GM19452 (cell line): Measurements from ENCODE around the gene HEG1.
"Not testable (repeated sequence)": the region's sequence is repeated elsewhere in the genome, so short reads cannot be mapped to it uniquely, and the experiment has no call there.

Source experiments
- ATAC-seq: cut with Tn5 transposase; IDR thresholded peaks from one replicate; pipeline ENCODE4 v1.9.1; 2021; ENCODE audit not compliant: unreplicated experiment

The HEG1 gene

DNA sequence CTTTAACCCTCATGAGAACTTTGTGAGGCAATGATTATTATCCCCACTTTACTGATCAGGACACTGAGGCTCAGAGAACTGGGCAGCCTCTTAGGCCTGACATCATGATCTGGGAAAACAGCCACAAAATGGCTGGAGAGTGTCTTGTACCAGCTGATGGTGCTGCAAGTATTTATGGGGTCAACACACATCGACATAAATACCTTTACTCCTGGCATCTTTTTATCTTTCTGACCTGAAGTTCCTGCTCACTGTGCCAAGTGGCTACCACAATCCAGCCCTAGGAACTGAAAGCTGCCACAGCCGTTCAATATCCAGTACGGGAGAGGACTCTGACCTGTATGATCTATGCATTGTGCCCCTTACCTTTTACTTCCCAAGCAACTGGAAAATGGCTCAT lies 92.0 kb downstream of the HEG1 start:
- no peak for ATAC-seq

DNA sequence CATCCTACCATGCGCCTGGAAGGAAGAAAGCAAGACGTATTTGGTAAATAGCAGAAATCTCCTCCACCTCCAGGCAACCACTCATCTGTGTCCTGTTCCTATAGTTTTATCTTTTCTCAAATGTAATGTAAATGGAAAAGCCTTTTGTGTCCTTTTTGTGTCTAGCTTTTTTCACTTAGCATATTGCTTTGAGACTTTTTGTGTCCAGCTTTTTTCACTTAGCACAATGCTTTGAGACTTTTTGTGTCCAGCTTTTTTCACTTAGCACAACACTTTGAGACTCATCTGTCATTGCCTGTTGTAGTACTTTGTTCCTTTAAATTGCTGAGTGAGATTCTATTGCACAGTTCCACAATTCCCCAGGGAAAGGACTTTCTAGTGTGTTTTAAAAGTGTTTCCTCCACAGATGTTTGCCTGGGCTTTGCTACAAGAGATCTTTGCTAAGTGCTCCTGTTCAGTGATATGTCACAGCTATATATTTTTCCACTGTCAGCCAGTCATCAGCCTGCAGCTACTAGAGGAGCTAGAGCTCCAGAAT lies 93.3 kb downstream of the HEG1 start:
- no peak for ATAC-seq

DNA sequence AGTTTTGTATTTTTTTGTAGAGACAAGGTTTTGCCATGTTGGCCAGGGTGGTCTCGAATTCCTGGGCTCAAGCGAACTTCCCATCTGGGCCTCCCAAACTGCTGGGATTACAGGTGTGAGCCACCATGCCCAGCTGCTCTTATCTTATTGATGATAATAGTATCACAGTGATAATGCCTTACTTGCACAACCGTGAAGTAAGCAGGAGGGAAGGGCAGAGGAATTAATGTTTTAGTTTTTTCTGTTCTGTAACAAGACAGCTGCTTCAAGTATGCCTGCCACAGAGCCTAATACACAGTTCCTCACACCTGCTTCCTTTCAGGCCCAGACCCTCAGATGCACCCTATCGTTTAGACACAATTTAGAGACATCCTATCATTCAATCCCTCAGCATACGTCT lies 95.1 kb downstream of the HEG1 start:
- ATAC-seq: no peak

DNA sequence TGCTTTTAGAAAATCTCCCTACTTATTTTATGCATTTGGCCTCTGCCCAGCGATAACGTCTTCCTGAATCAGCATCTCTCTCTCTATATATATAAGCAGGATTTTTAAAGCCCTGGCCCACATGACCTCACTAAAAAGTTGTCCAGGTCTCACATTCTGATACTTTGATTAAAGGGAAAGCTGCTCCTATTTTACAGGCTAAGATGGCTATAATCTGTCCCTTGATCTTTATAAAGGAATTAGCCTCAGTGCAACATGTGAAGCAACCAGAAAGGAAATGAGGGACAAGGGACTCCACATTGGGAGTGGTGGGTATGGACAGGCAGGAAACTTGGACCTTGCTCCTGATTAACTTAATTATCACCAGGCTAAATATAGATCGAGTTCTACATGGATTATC lies 95.7 kb downstream of the HEG1 start:
- ATAC-seq: no peak

DNA sequence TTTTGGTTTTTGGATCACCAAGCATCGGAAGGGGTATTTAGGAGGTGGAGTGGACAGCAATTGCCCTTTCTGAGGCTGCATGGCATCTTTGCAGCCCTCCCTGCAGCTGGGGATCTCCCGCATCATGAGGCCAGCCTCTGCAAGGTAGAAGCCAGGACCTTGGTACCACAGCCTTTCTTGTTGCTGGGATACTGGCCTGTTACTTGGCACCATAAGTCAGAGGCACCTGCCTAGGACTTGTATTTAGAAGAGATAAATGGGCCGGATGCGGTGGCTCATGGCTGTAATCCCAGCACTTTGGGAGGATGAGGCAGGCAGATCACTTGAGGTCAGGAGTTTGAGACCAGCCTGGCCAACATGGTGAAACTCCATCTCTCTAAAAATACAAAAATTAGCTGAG lies 97.8 kb downstream of the HEG1 start:
- not testable (repeated sequence) for ATAC-seq

DNA sequence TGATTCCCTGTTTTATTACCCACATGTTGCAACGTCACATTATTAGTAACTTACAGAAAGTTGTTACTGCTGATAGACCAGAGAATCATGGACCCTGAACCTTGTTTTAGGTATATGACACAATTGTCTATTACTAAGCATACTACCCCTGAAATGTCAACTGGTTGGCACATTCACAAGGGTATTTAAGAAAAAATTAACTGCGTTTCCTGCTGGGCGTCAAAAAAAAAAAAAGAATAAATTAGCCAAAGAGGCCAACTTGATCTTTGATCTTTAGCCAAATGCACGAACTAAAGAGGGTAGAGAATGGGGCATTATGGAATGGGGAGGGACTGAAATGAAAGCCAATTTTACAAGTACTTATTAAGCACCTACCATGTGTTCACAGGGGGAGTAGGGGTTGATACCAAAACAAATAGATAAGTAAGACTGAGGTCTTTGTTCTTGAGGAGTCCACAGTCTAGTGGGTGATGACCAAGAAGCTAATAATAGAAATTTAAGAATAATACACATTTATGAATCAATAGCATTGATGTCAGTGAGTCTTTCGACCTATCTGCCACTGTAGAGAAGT lies 103.4 kb downstream of the HEG1 start:
- ATAC-seq: no peak

DNA sequence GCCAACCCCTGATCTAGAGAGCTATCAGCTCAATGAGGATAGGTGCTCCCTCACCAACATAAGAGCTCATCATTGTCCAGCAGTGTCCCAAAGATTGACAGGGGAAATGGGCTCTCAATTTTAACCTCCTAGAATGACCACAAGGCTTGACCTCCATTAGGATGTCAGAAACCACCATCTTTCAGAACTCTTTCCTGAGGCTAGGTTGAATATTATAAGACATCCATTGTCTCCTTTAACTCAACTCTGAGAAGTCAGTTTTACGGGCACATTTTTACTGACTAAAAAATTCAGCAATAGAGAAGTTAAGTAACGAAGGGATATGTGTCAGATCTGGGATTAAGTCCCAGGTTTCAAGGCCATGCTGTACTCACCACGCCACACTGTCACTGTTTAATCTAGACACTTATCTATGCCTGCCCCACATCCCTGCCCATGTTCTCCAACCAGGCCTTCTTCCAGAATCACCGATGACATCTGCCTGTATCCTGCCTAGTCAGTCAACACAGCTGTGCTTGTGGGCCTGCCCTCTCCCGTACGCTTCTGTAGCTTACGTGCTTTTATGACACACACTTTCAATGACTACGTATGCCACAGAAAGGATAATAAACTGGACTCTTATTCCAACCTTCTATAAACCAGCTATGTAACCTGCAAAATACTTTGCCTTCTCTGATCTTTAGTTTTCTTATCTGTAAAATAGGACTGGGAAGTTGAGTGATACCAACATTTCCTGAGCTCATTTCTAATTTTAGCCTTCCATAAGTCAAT lies 104.1 kb downstream of the HEG1 start:
- no peak for ATAC-seq

DNA sequence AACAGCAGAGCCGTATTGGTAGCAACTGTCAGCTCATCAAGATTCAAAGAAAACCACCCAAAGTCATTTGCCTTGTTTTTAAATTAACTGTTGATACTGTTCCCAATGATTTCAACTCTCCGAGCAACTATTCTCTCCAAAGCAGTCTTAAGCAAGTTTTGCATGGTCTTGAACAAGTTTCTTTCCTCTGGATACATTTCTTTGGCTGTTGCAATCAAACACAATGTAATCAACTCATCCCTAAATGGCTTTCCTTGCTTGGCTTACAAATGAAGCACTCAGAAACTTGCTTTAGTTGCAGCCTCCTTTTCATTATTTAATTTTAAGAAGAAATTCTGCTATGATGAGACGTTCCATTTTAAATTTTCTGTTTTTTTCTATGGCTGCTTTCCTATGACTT lies 105.8 kb downstream of the HEG1 start:
- no peak for ATAC-seq

DNA sequence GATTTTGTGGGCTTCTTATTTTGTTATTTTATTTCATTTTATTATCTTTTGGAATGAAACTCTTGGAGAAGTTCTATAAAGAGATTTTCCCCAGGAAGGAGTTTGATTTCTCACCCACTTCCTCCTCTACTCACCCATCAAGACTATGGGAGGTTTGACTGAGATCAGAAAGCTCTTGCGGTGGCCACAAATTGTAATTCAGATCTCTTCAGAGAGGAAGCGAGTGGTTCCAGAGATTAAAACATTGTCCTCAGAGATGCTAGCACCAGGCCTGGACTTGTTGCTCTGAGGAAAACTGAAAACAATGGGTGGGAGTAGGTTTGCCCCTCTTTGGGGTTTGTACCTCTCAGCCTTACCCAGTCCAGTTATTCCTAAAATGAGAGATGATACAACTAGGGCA lies 113.2 kb downstream of the HEG1 start:
- ATAC-seq: no peak

DNA sequence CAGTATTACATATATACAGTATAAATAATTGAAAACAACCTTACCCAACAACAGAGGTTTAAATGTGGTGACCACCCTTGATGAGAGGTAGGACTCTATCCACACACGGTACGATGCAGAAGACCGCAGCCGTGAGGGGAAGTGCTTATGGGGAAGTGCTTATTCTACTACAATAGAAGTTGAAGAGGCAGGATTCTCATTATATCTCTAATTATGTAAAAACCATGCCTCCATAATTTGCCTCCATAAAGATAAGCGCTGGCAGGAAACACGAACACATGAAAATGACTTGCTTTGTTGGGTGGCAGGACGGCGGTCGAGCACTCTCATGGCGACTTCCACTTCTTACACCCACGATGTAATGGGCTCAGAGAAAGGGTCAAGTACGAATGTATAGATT lies 114.0 kb downstream of the HEG1 start:
- ATAC-seq: no peak

DNA sequence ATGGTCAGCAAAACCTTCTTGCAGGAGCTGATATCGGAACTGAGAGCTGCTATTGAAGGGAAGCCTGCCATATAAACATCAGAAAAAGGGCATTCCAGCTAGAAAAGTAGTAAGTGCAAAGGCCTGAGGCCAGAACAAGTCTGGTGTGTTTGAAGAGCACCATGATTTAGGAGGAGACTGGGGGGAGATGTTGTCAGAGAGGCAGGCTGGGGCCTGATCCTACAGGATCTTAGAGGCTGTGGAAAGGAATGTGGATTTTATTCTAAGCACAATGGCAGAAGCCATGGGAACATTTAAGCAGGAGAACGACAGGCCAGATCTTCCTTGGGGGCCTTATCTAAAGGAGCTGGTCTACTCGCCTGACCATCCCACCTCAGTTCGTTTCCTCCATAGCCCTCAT lies 116.1 kb downstream of the HEG1 start:
- ATAC-seq: no peak

DNA sequence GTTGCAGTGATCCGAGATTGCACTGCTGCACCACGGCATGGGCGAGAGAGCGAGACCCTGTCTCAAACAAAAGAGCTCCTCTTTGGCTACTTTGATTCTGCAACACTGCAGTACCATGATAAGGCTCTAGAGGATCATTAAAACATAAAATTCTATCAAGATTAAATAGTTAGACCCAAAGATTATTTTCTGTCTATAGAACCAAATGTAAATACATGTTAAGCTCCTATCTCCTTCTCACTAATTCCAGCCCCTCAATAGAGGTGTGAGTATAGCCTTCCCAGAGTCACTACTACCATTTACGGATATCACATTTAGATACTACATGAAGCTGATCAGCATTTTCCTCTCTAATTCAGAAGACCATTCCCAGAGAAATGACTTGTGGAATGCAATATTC lies 116.9 kb downstream of the HEG1 start:
- ATAC-seq: no peak

DNA sequence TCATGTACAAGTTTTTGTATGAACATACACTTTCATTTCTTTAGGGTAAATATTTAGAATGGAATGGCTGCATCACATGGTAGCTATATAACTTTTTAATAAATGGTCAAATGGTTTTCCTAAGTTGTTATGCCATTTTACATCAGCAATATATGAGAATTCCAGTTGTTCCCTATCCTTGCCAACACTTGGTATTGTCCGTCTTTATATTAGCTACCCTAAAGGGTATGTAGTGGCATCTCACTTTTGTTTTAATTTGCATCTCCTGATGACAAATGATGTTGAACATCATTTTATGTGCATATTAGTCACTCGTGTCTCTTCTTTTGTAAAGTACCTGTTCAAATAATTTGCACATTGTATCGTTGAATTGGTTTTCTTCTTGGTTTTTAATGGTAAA lies 118.7 kb downstream of the HEG1 start:
- ATAC-seq: no peak

DNA sequence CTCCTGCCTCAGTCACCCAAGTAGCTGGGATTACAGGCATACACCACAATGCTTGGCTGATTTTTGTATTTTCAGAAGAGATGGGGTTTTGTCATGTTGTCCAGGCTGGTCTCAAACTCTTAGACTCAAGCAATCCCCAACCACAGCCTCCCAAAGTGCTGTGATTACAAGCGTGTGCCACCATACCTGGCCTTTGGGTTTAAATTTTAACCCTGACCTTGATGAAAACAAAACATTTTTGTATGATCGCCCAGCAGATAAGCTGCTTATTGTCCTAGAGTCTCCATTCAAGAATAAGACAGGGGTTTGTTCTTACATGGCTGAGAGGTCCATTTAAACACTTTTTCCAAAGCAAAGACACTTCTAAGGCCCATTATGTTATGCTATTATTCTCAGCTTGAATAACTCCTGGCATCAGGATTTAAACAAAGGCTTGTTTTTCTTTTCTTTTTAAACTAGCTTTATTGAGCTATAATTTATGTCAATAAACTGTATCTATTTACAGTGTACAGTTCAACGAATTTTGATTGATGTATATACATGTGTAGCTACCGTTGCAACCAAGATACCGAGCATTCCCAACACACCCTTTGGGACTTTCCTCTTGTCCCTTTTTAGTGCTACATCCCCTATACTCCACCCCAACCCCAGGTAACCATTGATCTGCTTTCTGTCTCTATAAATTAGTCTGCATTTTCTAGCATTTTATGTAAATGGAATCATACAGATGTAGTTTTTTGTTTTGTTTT lies 119.8 kb downstream of the HEG1 start:
- no peak for ATAC-seq

DNA sequence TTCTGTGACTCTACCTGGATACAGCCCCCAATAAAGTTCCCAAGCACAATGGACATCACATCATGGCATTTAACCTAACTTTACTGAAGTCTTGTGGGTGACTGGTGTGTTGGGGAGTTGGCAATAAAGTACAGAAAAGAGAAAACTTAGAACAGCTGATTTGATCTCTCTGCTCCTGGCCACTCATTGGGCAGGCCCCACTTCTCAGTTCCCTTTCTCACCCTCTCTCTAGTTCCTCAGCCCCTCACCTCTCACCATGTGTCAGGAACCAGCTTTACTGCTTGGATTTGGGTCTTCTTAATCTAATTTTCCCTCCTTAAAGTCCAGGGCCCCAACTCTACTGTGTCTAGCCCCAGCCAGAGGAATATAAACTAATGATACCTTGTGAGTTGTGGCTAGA lies 120.5 kb downstream of the HEG1 start:
- ATAC-seq: no peak

DNA sequence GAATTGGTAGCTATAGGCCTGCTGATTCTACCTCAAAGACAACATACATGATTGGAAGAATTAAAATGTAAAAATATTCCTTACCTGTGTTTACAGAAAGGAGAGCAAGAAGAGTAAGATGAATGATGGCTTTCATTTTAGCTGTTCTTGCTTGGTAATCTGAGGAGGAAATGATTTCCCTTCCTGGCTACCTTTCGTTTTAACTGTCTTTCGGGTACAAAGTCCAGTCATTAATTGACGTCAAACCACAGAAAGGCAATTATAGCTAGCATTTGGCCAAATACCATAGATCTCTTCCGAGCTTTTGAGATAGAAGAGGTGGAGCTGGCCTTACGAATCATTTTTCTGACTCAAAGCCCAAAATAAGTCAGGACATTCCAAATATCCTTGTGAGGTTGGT lies 121.2 kb downstream of the HEG1 start, which contains the start of gene MUC13:
MUC13 (minus strand) TSS at position 175 of the 400 bp plus-strand sequence; CDS start at position 136, 39 bp downstream.
- ATAC-seq: no peak

DNA sequence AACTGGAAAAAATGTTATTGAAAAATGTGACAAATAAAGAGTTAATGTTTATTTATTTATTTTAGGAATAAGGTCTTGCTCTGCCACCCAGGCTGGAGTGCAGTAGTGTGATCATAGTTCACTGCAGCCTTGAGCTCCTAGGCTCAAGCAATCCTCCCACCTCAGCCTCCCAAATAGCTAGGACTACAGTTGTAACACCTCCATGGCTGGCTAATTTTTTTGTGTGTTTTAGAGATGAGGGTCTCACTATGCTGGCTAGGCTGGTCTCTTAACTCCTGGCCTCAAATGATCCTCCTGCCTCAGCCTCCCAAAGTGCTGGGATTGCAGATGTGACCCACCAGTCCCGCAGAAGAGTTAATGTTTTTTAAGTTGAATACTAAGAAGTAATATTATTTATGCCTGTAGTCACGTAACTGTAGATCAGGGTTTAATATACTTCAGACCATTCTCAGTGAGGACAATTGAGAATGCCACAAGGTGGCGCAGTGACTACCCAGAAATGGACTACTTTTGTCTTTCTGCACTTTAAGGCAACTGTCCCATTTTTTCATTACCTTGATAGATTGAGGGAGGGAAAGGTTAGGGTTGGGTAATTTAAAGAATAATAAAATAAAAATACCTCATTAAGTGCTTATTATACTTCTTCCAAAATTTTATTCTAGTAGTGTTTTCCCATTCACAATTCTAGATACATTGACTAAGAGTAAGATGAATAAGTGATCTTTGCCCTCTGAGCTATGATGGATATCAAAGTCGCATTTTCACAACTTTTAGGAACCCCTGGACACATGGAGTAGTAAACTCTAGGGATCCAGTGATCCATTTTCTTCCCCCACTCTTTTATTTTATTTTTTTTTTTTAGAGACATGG lies 127.2 kb downstream of the HEG1 start:
- ATAC-seq: no peak

DNA sequence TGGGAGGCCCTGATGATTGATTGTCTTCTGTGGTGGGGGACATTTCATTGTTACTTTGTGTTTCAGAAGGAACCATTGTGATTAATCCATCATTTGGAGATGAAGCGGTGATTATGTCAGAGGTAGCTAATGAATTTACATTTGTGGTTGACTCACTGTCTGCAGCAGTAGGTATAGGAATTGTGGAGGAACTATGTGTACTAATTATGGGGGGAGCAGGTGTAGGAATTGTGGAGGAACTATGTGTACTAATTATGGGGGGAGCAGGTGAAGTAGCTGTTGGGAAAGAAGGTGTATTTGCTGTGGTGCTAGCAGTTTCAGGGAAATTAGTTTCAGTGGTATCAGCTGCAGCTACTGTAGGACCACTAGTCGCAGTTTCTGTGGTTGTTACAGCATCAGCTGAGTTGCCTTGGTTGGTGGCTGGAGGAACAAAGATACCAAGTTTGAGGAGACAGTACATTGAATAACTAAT lies 128.2 kb downstream of the HEG1 start:
- ATAC-seq: peak; percentile 84

DNA sequence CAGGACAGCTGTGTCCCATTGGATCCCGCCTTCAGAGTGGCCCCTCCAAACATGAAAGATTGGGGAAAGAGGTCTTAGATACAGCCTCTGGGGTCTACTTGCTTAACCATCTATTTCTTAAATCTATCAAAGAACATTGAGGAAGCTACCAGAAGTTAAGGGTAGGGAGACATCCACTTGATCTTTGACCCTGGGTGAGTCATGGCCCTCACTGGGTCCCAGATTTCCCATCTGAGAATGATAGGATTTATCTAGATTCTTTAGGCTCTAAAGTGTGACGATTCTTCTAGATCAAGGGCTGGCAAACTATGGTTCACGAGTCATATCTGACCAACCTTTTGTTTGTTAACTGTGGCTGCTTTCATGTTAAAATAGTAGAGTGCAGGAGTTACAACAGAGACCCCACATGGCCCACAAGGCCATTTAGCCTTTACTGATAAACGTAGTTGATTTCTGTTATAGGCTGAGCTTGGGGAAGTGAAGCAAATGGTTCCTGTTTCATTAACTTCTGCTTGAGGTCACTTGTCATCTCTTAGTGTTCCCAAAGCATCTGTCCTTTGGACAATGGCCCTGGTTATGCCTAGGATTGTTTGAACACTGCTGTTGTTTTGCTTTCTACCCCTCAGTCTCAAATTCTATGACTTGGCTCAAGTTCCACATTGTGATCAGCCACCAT lies 129.2 kb downstream of the HEG1 start:
- ATAC-seq: no peak

DNA sequence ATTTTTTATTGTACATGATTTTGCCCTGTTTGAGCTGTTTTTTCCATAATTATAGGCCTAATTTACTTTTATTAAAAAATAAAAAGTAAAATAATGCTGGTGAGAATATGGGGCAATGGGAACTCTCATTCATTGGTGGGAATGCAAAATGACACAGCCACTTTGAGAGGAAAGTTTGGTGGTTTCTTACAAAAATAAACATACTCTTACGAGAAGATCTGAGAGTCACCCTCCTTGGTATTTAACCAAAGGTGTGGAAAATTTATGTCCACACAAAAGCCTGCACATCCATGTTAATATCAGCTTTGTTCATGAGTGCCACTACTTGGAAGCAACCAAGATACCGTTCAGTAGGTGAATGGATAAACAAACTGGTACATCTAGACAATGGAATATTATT lies 131.1 kb downstream of the HEG1 start:
- ATAC-seq: no peak
